ENCODE data around the gene VEGFD.
A peak's percentile ranks its signal among the peaks of the same experiment; 100 is the strongest.

The VEGFD gene

GRCh38 chrX:15410430-15410829 is 26.2 kb upstream of the VEGFD start:
- Histone ChIP-seq H3K4me1 (ENCODE audit: control insufficient read depth in 5 of 5, insufficient read depth in 5 of 5, low read length in 5 of 5) (peaks cover 0 to 11% (median 5%) of the 10 kb centered on the region in 5 donors), H3K36me3 (ENCODE audit: control insufficient read depth in 5 of 5, insufficient read depth in 5 of 5, low read length in 5 of 5) (no peaks in the 10 kb centered on the region), H3K9me3 (ENCODE audit: control insufficient read depth in 5 of 5, low read length in 5 of 5) (no peaks in the 10 kb centered on the region), H3K4me3 (ENCODE audit: low read depth in 1 of 5, low read length in 5 of 5) (no peak overlapping the region), H3K9ac (ENCODE audit: low read length in 5 of 5) (no peak overlapping the region), H3K27me3 (ENCODE audit: control insufficient read depth in 5 of 5, insufficient read depth in 4 of 5, low read length in 5 of 5) (peaks cover 0 to 10% (median 0%) of the 10 kb centered on the region in 5 donors), H3K27ac (ENCODE audit: low read depth, low read length) (no peak overlapping the region)

GRCh38 chrX:15405846-15406245 is 21.6 kb upstream of the VEGFD start:
- no peak overlapping the region for H3K9ac ChIP-seq (ENCODE audit: low read length in 5 of 5)
- H3K4me1 ChIP-seq (ENCODE audit: control insufficient read depth in 5 of 5, insufficient read depth in 5 of 5, low read length in 5 of 5), result peaks cover 0 to 26% (median 14%) of the 10 kb centered on the region in 5 donors
- no peaks in the 10 kb centered on the region for H3K36me3 ChIP-seq (ENCODE audit: control insufficient read depth in 5 of 5, insufficient read depth in 5 of 5, low read length in 5 of 5)
- no peak overlapping the region for H3K27ac ChIP-seq (ENCODE audit: low read depth, low read length)
- H3K9me3 ChIP-seq (ENCODE audit: control insufficient read depth in 5 of 5, low read length in 5 of 5), result no peaks in the 10 kb centered on the region
- no peak overlapping the region for H3K4me3 ChIP-seq (ENCODE audit: low read depth in 1 of 5, low read length in 5 of 5)
- peaks cover 0 to 8% (median 3%) of the 10 kb centered on the region in 5 donors for H3K27me3 ChIP-seq (ENCODE audit: control insufficient read depth in 5 of 5, insufficient read depth in 4 of 5, low read length in 5 of 5)

- H3K36me3 ChIP-seq (ENCODE audit: control insufficient read depth in 5 of 5, insufficient read depth in 5 of 5, low read length in 5 of 5), result no peaks in the 10 kb centered on the region
- H3K27me3 ChIP-seq (ENCODE audit: control insufficient read depth in 5 of 5, insufficient read depth in 4 of 5, low read length in 5 of 5), result peaks cover 0 to 8% (median 3%) of the 10 kb centered on the region in 5 donors
- H3K27ac ChIP-seq (ENCODE audit: low read depth, low read length), result peak overlapping the region; percentile 31
- no peak overlapping the region for H3K9ac ChIP-seq (ENCODE audit: low read length in 5 of 5)
- no peaks in the 10 kb centered on the region for H3K9me3 ChIP-seq (ENCODE audit: control insufficient read depth in 5 of 5, low read length in 5 of 5)
- H3K4me1 ChIP-seq (ENCODE audit: control insufficient read depth in 5 of 5, insufficient read depth in 5 of 5, low read length in 5 of 5), result peaks cover 0 to 26% (median 17%) of the 10 kb centered on the region in 5 donors
- no peak overlapping the region for H3K4me3 ChIP-seq (ENCODE audit: low read depth in 1 of 5, low read length in 5 of 5)
Observed at GRCh38 chrX:15404401-15405096, 20.3 kb upstream of the VEGFD start.

- Histone ChIP-seq H3K4me3 (ENCODE audit: low read depth in 1 of 5, low read length in 5 of 5) (no peak overlapping the region), H3K4me1 (ENCODE audit: control insufficient read depth in 5 of 5, insufficient read depth in 5 of 5, low read length in 5 of 5) (peaks cover 0 to 28% (median 17%) of the 10 kb centered on the region in 5 donors), H3K27me3 (ENCODE audit: control insufficient read depth in 5 of 5, insufficient read depth in 4 of 5, low read length in 5 of 5) (peaks cover 0 to 5% (median 0%) of the 10 kb centered on the region in 5 donors), H3K9me3 (ENCODE audit: control insufficient read depth in 5 of 5, low read length in 5 of 5) (no peaks in the 10 kb centered on the region), H3K9ac (ENCODE audit: low read length in 5 of 5) (no peak overlapping the region), H3K36me3 (ENCODE audit: control insufficient read depth in 5 of 5, insufficient read depth in 5 of 5, low read length in 5 of 5) (no peaks in the 10 kb centered on the region), H3K27ac (ENCODE audit: low read depth, low read length) (no peak overlapping the region)
Observed at GRCh38 chrX:15401378-15401777, 17.2 kb upstream of the VEGFD start.

GRCh38 chrX:15399962-15400391 is 15.8 kb upstream of the VEGFD start:
- Histone ChIP-seq H3K27me3 (ENCODE audit: control insufficient read depth in 5 of 5, insufficient read depth in 4 of 5, low read length in 5 of 5) (peaks cover 0 to 4% (median 0%) of the 10 kb centered on the region in 5 donors), H3K9ac (ENCODE audit: low read length in 5 of 5) (no peak overlapping the region), H3K27ac (ENCODE audit: low read depth, low read length) (no peak overlapping the region), H3K4me1 (ENCODE audit: control insufficient read depth in 5 of 5, insufficient read depth in 5 of 5, low read length in 5 of 5) (peaks cover 0 to 19% (median 13%) of the 10 kb centered on the region in 5 donors), H3K36me3 (ENCODE audit: control insufficient read depth in 5 of 5, insufficient read depth in 5 of 5, low read length in 5 of 5) (peaks cover 0 to 2% (median 0%) of the 10 kb centered on the region in 5 donors), H3K9me3 (ENCODE audit: control insufficient read depth in 5 of 5, low read length in 5 of 5) (no peaks in the 10 kb centered on the region), H3K4me3 (ENCODE audit: low read depth in 1 of 5, low read length in 5 of 5) (no peak overlapping the region)

GRCh38 chrX:15398874-15399273 is 14.7 kb upstream of the VEGFD start:
- Histone ChIP-seq H3K27me3 (ENCODE audit: control insufficient read depth in 5 of 5, insufficient read depth in 4 of 5, low read length in 5 of 5) (peaks cover 0 to 3% (median 0%) of the 10 kb centered on the region in 5 donors), H3K4me1 (ENCODE audit: control insufficient read depth in 5 of 5, insufficient read depth in 5 of 5, low read length in 5 of 5) (peaks cover 0 to 11% (median 9%) of the 10 kb centered on the region in 5 donors), H3K27ac (ENCODE audit: low read depth, low read length) (no peak overlapping the region), H3K9ac (ENCODE audit: low read length in 5 of 5) (no peak overlapping the region), H3K36me3 (ENCODE audit: control insufficient read depth in 5 of 5, insufficient read depth in 5 of 5, low read length in 5 of 5) (peaks cover 0 to 9% (median 0%) of the 10 kb centered on the region in 5 donors), H3K9me3 (ENCODE audit: control insufficient read depth in 5 of 5, low read length in 5 of 5) (no peaks in the 10 kb centered on the region), H3K4me3 (ENCODE audit: low read depth in 1 of 5, low read length in 5 of 5) (no peak overlapping the region)

GRCh38 chrX:15395789-15396188 is 11.6 kb upstream of the VEGFD start:
- no peak overlapping the region for H3K27ac ChIP-seq (ENCODE audit: low read depth, low read length)
- H3K9ac ChIP-seq (ENCODE audit: low read length in 5 of 5), result no peak overlapping the region
- no peaks in the 10 kb centered on the region for H3K9me3 ChIP-seq (ENCODE audit: control insufficient read depth in 5 of 5, low read length in 5 of 5)
- H3K4me3 ChIP-seq (ENCODE audit: low read depth in 1 of 5, low read length in 5 of 5), result no peak overlapping the region
- H3K4me1 ChIP-seq (ENCODE audit: control insufficient read depth in 5 of 5, insufficient read depth in 5 of 5, low read length in 5 of 5), result peaks cover 0 to 5% (median 3%) of the 10 kb centered on the region in 5 donors
- peaks cover 0 to 11% (median 0%) of the 10 kb centered on the region in 5 donors for H3K36me3 ChIP-seq (ENCODE audit: control insufficient read depth in 5 of 5, insufficient read depth in 5 of 5, low read length in 5 of 5)
- H3K27me3 ChIP-seq (ENCODE audit: control insufficient read depth in 5 of 5, insufficient read depth in 4 of 5, low read length in 5 of 5), result peaks cover 0 to 3% (median 0%) of the 10 kb centered on the region in 5 donors

- H3K4me1 ChIP-seq (ENCODE audit: control insufficient read depth in 5 of 5, insufficient read depth in 5 of 5, low read length in 5 of 5), result no peaks in the 10 kb centered on the region
- H3K9me3 ChIP-seq (ENCODE audit: control insufficient read depth in 5 of 5, low read length in 5 of 5), result no peaks in the 10 kb centered on the region
- no peak overlapping the region for H3K9ac ChIP-seq (ENCODE audit: low read length in 5 of 5)
- H3K36me3 ChIP-seq (ENCODE audit: control insufficient read depth in 5 of 5, insufficient read depth in 5 of 5, low read length in 5 of 5), result peaks cover 0 to 15% (median 0%) of the 10 kb centered on the region in 5 donors
- H3K27me3 ChIP-seq (ENCODE audit: control insufficient read depth in 5 of 5, insufficient read depth in 4 of 5, low read length in 5 of 5), result peaks cover 0 to 3% (median 0%) of the 10 kb centered on the region in 5 donors
- H3K27ac ChIP-seq (ENCODE audit: low read depth, low read length), result no peak overlapping the region
- H3K4me3 ChIP-seq (ENCODE audit: low read depth in 1 of 5, low read length in 5 of 5), result no peak overlapping the region
Observed at GRCh38 chrX:15391850-15392249, 7.6 kb upstream of the VEGFD start.

GRCh38 chrX:15382813-15383212 is 1.4 kb downstream of the VEGFD start:
- H3K27me3 ChIP-seq (ENCODE audit: control insufficient read depth in 5 of 5, insufficient read depth in 4 of 5, low read length in 5 of 5), result peaks cover 0 to 3% (median 0%) of the 10 kb centered on the region in 5 donors
- no peak overlapping the region for H3K4me3 ChIP-seq (ENCODE audit: low read depth in 1 of 5, low read length in 5 of 5)
- H3K9ac ChIP-seq (ENCODE audit: low read length in 5 of 5), result no peak overlapping the region
- peaks cover 0 to 12% (median 5%) of the 10 kb centered on the region in 5 donors for H3K4me1 ChIP-seq (ENCODE audit: control insufficient read depth in 5 of 5, insufficient read depth in 5 of 5, low read length in 5 of 5)
- H3K27ac ChIP-seq (ENCODE audit: low read depth, low read length), result no peak overlapping the region
- peaks cover 0 to 2% (median 0%) of the 10 kb centered on the region in 5 donors for H3K36me3 ChIP-seq (ENCODE audit: control insufficient read depth in 5 of 5, insufficient read depth in 5 of 5, low read length in 5 of 5)
- H3K9me3 ChIP-seq (ENCODE audit: control insufficient read depth in 5 of 5, low read length in 5 of 5), result no peaks in the 10 kb centered on the region

GRCh38 chrX:15376956-15377355 is 7.3 kb downstream of the VEGFD start:
- no peak overlapping the region for H3K4me3 ChIP-seq (ENCODE audit: low read depth in 1 of 5, low read length in 5 of 5)
- H3K9ac ChIP-seq (ENCODE audit: low read length in 5 of 5), result no peak overlapping the region
- peaks cover 0 to 3% (median 0%) of the 10 kb centered on the region in 5 donors for H3K4me1 ChIP-seq (ENCODE audit: control insufficient read depth in 5 of 5, insufficient read depth in 5 of 5, low read length in 5 of 5)
- H3K27me3 ChIP-seq (ENCODE audit: control insufficient read depth in 5 of 5, insufficient read depth in 4 of 5, low read length in 5 of 5), result peaks cover 0 to 6% (median 0%) of the 10 kb centered on the region in 5 donors
- peaks cover 0 to 5% (median 0%) of the 10 kb centered on the region in 5 donors for H3K9me3 ChIP-seq (ENCODE audit: control insufficient read depth in 5 of 5, low read length in 5 of 5)
- no peak overlapping the region for H3K27ac ChIP-seq (ENCODE audit: low read depth, low read length)
- peaks cover 0 to 2% (median 0%) of the 10 kb centered on the region in 5 donors for H3K36me3 ChIP-seq (ENCODE audit: control insufficient read depth in 5 of 5, insufficient read depth in 5 of 5, low read length in 5 of 5)

All from subcutaneous abdominal adipose tissue (tissue), 5 donors.